Cardiac muscle cell (in vitro differentiated cells and primary cell): ENCODE data around the gene INAFM1. TPM values are rescaled to one million over a fixed set of nuclear protein-coding genes. Genes with fewer than 3 reads are reported as not detected.
"Not testable (repeated sequence)": the region's sequence is repeated elsewhere in the genome, so short reads cannot be mapped to it uniquely, and the experiment has no call there.

Source experiments
- DNase-seq, 2 donors: peaks; one replicate each; pipeline versions ENCODE4 v3.0.0 to v3.0.0-alpha.2; 2010 to 2017; ENCODE audit warnings: low read depth in 1 of 2, low spot score in 1 of 2
- H3K27ac ChIP-seq: fragments of 200-600 bp; sonication (generic); 2 replicates; pipeline ENCODE4 v1.5.1; 2016
- H3K27me3 ChIP-seq: fragments of 200-600 bp; sonication (generic); 2 replicates; pipeline ENCODE4 v1.6.0; 2016; ENCODE audit warnings: control low read depth
- H3K36me3 ChIP-seq: fragments of 200-600 bp; sonication (generic); 2 replicates; pipeline ENCODE4 v1.5.1; 2016; ENCODE audit warnings: control low read depth
- H3K4me1 ChIP-seq: fragments of 200-600 bp; sonication (generic); 2 replicates; pipeline ENCODE4 v1.8.1; 2017; ENCODE audit warnings: low read depth, mild to moderate bottlenecking, mixed run types
- H3K4me3 ChIP-seq: fragments of 200-600 bp; sonication (generic); 2 replicates; pipeline ENCODE4 v1.5.1; 2016; ENCODE audit warnings: mild to moderate bottlenecking
- H3K9me3 ChIP-seq: fragments of 200-600 bp; sonication (generic); 2 replicates; pipeline ENCODE4 v1.5.1; 2017; ENCODE audit warnings: low read depth, mild to moderate bottlenecking, control low read depth
- polyA plus RNA-seq: library from polyadenylated mRNA; unstranded; fragments of >200 nt; fragmentation: Nextera tagmentation; extraction: Ambion mirVana; gene quantifications from 2 replicates; pipeline ENCODE4 v1.2.1, GENCODE V29; 2016
- total RNA-seq: library from RNA; depleted of rRNA; stranded (reverse); fragments of >200 nt; gene quantifications from 2 replicates; pipeline ENCODE4 v1.2.3, GENCODE V29; 2016
- TF ChIP-seq, protein P1 (sequence below): IDR thresholded peaks from 2 replicates; pipeline ENCODE4 v1.5.1; 2012; ENCODE audit warnings: low read depth, mild to moderate bottlenecking, low read length

Gene INAFM1
- total and polyA plus RNA-seq, 2 experiments from 2014 or later, result 1.5 to 5.8 TPM

DNA sequence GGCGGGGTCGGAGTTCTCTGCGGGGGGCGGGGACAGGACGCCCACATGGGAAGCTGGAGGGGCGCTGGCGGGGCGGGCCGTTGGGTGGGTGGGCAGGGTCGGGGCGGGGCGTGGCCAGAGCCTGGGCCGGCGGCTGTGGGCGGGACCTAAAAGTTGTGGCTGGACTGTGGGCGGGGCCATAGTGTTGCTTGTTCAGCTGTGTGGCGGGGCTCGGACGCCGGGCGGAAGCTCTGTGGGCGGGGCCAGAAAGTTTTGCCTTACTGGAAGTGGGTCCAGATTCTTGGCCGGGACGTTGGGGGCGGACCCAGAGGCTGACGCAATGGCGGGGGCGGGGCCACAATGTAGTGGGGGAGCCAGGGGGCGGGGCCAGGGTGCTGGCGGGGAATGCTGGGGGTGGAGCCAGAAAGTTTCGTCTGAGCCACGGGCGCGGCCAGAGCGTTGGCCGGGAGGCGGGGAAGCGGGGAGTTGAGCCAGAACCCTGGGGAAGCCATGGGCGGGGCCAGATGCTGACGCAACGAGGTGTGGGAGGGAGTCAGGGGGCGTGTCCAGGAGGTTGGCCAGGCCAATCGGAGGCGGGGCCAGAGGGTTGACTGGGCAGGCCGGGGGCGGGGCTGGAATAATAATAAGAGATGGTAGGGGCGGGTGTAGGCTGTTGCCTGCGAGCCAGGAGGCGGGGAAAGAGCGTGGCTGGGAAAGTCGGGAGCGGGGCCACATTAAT is 17.8 kb upstream of the INAFM1 start:
- Histone ChIP-seq H3K4me3 (peak overlapping the region; percentile 44), H3K9me3 (no peaks in the 10 kb centered on the region), H3K36me3 (peaks cover 11% of the 10 kb centered on the region), H3K27me3 (no peaks in the 10 kb centered on the region), H3K4me1 (peaks cover 11% of the 10 kb centered on the region), H3K27ac (peak overlapping the region; percentile 96)
- TF ChIP-seq, protein P1, sequence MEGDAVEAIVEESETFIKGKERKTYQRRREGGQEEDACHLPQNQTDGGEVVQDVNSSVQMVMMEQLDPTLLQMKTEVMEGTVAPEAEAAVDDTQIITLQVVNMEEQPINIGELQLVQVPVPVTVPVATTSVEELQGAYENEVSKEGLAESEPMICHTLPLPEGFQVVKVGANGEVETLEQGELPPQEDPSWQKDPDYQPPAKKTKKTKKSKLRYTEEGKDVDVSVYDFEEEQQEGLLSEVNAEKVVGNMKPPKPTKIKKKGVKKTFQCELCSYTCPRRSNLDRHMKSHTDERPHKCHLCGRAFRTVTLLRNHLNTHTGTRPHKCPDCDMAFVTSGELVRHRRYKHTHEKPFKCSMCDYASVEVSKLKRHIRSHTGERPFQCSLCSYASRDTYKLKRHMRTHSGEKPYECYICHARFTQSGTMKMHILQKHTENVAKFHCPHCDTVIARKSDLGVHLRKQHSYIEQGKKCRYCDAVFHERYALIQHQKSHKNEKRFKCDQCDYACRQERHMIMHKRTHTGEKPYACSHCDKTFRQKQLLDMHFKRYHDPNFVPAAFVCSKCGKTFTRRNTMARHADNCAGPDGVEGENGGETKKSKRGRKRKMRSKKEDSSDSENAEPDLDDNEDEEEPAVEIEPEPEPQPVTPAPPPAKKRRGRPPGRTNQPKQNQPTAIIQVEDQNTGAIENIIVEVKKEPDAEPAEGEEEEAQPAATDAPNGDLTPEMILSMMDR, result no peak
- peak; percentile 100 for DNase-seq

DNA sequence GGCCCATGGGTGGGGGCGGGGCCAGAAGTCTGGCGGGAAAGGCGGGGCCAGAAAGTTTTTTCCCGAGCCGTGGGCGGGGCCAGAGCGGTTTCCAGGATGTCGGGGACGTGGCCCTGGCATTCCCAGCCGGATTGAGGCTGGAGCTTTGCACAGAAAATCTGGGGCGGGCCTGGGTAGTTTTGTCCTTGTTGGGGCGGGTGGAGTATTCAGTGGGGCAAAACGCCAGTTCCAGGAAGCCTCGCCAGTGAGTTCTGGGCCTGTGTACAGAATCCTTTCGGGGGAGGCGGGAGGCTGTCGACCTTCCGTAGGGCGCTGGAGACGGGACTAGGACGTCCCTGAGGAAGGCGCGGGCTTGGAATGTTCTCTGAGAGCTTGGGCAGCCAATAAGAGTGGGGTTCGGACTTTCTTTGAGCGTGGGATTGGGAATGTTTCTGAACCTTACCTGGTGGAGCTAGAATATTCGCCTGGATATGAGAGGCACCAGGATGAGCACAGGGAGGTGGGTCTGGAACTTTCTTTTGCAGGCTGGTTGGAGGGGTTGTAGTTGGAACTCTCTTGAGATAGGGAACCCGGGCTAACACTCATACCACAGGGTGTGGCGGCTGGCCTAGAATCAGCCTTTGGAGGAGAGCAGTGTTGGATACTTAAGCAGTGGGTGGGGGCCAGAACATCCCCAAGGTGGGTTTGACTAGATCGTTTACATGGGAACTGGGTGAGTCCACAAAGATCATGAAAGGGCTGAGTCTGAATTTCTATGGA is 17.1 kb upstream of the INAFM1 start:
- Histone ChIP-seq H3K27me3 (no peaks in the 10 kb centered on the region), H3K36me3 (peaks cover 13% of the 10 kb centered on the region), H3K4me1 (peaks cover 11% of the 10 kb centered on the region), H3K27ac (peak overlapping the region; percentile 96), H3K9me3 (no peaks in the 10 kb centered on the region), H3K4me3 (peak overlapping the region; percentile 44)
- no peak for DNase-seq
- TF ChIP-seq, protein P1, result no peak

DNA sequence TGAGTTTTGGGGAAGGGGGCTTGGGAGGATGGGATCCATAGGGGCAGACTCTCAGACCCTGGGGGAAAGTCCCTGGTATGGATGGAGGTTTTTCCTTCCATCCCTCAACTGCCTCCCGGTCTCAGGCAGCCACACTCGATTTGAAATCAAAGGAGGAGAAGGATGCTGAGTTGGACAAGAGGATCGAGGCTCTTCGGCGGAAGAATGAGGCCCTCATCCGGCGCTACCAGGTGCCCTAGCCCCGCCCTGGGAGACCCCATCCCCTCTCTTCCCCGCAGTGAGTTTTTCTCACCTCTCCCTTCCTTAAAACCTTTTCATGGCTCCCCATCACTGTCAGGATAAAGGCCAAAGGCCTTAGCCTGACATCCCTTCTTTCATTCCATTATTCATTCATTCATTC is 16.3 kb upstream of the INAFM1 start:
- Histone ChIP-seq H3K36me3 (peaks cover 13% of the 10 kb centered on the region), H3K27me3 (no peaks in the 10 kb centered on the region), H3K9me3 (no peaks in the 10 kb centered on the region), H3K4me1 (peaks cover 11% of the 10 kb centered on the region), H3K4me3 (no peak overlapping the region), H3K27ac (peak overlapping the region; percentile 96)
- TF ChIP-seq, protein P1, result no peak
- no peak for DNase-seq

DNA sequence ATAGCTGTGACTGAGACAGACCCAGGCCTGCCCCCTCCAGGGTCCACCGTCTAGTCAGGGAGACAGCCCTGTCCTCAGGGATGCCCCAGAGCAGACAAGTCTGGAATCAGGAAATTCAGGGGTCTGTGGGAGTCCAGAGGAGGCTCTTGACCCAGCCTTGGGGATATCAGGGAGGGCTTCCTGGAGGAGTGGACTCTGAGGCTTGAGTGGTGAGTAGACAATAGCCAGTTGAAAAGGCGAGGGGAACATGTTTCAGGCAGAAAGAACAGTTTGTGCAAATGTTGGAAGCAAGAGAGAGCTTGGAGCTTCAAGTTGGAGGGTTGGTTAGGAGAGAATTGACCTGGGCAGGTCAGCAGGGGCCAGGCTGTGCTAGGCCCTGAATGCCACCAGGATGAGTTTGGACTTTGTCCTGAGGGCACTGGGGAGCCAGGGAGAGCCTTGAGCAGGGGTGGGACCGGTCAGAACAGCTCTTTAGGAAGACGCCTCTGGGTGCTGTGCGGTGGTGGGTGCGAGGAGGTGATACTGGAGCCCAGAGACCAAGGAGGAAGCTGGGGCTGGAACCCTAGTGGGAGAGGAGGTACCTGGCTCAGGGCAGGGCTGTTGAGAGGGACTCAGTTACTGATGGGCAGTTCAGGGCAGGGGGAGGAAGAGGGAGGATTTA is 15.7 kb upstream of the INAFM1 start:
- Histone ChIP-seq H3K9me3 (no peaks in the 10 kb centered on the region), H3K27ac (no peak overlapping the region), H3K4me3 (no peak overlapping the region), H3K4me1 (peaks cover 11% of the 10 kb centered on the region), H3K27me3 (no peaks in the 10 kb centered on the region), H3K36me3 (peaks cover 13% of the 10 kb centered on the region)
- no peak for DNase-seq
- TF ChIP-seq, protein P1, result no peak

DNA sequence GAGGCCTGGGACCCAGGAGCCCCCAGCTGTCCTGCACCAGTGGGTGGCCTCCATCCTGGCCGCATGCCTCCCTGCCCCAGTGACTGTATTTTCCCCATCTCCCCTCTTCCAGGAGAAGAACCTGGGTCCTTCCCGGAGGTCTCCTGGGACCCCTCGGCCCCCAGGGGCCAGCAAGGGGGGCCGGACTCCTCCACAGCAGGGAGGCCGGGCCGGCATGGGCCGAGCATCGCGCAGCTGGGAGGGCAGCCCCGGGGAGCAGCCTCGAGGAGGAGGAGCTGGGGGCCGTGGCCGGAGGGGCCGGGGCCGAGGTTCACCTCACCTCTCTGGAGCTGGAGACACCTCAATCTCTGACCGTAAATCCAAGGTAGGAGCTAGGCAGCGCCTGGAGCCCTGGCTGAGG is 14.2 kb upstream of the INAFM1 start:
- Histone ChIP-seq H3K27ac (no peak overlapping the region), H3K9me3 (no peaks in the 10 kb centered on the region), H3K27me3 (no peaks in the 10 kb centered on the region), H3K4me1 (peaks cover 11% of the 10 kb centered on the region), H3K4me3 (no peak overlapping the region), H3K36me3 (peaks cover 16% of the 10 kb centered on the region)
- TF ChIP-seq, protein P1, result no peak
- DNase-seq, result no peak

DNA sequence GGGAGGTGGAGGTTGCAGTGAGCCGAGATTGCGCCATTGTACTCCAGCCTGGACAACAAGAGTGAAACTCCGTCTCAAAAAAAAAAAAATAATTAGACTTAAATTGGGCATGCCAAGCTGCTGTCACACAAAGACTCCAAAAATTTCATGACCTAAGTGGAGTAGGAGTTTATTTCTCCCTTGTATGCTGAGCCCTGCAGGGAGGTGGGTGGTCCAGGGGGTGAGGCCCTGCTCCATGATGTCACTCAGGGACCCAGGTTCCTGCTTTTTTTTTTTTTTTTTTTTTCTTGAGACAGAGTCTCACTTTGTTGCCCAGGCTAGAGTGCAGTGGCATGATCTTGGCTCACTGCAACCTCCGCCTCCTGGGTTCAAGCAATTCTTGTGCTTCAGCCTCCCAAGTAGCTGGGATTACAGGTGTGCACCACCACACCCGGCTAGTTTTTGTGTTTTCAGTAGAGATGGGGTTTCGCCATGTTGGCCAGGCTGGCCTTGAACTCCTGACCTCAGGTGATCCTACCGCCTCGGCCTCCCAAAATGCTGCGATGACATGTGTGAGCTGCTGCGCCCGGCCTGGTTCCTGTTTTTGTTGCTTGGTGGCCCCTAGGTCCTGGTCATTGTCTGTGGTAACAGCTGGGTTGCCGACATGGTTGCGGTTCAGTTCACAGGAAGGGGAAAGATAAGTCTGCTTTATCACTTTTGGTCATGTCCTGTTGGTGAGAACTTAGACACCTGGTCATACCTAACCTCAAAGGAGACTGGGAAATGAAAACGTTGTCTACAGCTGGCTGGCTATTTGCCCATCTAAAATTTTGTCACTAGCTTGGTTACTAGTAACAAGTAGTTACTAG is 12.5 kb upstream of the INAFM1 start:
- H3K36me3 ChIP-seq, result peaks cover 23% of the 10 kb centered on the region
- not testable (repeated sequence) for DNase-seq, H3K9me3 ChIP-seq, H3K27ac ChIP-seq, H3K27me3 ChIP-seq, H3K4me1 ChIP-seq, H3K4me3 ChIP-seq
